GM21619 (cell line): Measurements from ENCODE around the gene CHRM2.

Experiments
- ATAC-seq: cut with Tn5 transposase; IDR thresholded peaks from one replicate; pipeline ENCODE4 v1.9.1; 2021; ENCODE audit not compliant: unreplicated experiment

The CHRM2 gene

DNA sequence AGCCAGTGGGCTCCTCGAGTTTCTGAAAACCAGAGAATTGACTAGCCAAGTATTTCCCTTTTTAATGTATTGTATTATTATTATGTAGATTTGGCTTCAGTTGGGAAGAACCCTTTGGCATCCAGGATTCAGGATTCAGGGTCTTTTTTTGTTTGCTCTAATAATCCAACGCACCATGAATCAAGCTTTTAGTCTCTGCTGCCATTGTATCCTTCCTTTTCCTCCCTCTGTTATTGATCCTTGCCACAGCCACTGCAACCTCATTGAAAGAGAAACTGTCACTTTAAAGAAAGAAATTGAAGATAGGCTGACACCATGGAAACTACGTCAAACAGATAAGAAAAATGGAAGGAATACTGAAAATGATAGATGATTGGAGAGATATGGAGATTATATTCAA, 150.0 kb downstream of the CHRM2 start:
- ATAC-seq = no peak

DNA sequence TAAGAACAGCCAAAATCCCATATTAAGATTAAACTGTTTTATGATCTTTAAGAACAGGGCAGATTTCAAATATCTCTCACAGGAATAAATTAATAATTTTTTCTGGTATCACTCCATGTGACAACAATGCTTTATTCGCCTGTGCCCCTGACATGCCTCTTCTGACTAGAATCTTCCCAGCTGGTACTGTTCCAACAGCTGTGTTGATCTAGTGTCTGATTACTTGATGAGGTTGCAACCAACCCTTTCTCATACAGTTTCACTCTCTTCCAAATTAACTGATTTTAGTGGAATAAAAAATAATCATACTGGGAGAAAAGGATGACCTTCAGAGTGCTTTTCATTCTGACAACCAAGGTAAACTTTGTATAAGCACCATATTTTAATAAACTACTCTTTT, 151.9 kb downstream of the CHRM2 start:
- ATAC-seq = no peak

DNA sequence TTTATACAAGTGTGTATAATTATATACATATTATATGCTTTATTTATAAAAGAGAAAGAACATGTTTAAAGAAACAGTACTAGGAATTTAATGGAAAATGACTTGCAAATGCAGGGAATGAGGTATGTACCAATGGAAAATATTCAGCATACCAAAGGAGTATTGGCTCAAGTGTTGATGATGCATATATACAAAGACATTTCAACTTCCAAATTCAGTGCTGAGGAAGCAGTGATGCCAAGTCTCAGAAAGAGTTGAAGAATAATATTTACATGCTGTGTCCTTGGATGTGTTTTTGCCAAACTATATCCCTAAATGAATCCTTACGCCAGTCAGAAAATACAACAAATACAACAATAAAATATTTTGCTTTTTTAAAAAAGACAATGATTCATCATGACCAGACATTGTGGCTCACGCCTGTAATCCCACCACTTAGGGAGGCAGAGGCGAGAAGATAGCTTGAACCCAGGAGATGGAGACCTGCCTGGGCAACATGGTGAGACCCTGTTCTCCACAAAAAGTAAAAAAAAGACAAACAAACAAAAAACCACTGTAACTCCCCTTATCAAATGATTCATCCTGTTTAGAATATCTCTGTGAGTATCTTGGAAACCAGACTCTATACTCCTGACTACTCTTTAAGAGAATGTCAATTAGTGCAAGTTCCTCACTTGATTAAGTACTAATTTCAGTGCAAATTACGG, 157.2 kb downstream of the CHRM2 start:
- no peak for ATAC-seq

DNA sequence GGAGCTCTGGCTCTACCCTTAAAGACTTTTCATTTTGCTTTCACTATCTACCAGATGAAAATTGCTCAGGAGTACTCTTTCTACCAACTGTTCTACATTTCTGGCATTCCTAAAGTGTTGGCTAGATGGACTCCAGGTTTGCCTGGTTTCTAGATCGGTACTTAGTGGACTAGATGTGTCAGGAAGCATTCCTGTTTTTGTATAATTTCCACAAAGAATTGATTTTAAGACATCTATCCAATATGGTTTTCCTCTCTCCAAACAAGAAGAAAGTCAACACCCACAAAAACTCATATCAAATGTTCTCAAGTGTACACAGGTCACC, 157.7 kb downstream of the CHRM2 start:
- no peak for ATAC-seq

DNA sequence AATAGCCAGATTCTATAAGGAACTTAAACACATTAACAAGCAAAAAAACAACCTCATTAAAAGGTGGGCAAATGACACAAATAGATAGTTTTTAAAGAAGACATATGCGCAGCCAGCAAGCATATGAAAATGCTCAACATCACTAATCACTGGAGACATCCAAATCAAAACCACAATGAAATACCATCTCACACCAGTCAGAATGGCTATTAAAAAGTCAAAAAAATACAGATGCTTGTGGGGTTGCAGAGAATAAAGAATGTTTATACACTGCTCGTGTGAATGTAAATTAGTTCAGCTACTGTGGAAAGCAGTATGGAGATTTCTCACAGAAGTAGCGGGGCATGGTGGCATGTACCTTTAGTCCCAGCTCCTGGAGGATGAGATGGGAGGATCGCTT, 164.0 kb downstream of the CHRM2 start:
- ATAC-seq = no peak

DNA sequence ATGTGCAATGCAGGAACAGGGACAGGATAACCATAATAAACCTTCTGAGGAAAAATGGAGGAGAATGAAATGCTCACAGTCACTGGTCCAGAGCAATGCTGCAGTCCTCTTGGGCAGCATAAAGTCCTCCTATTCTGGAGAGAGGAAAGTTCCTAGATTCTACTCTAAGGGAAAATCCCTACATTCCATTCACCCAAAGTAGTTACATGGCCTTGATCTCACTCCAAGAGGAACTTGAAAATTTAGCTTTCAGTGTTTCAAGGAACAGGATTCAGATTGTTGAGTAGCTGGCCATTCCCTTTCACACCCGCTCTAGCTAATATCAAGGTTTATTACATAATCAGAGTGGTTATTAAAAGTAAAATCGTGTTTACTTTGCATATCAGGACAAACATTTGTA, 168.3 kb downstream of the CHRM2 start:
- ATAC-seq = no peak

DNA sequence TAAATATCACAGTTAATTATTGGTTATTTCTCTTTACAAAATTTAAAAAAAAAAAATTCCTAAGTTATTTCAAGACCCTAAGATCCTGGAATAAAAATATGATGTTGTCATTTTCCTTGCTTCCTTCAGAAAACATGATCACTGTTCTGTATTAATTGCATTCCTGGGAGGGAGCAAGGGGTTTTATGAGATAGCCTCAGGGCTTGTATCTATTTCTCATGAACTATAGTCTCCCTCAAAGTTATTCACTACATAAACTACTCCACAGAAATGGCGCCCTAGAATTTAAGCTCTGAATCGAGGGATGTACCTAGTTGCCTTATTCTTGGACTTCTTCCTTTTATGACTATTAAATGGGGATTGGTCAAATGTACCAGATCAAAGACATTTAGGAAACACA, 170.3 kb downstream of the CHRM2 start:
- no peak for ATAC-seq

DNA sequence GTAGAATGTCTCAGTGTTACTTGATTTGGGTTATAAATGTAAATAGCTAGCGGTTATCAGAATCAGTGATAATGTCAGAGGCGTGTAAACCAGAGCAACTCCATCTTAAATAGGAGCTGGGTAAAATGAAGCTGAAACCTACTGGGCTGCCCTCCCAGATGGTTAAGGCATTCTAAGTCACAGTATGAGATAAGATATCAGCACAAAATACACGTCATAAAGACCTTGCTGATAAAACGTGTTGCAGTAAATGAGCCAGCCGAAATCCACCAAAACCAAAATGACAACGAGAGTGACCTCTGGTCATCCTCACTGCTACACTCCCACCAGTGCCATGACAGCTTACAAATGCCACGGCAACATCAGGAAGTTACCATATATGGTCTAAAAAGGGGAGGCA, 172.3 kb downstream of the CHRM2 start:
- ATAC-seq = no peak

DNA sequence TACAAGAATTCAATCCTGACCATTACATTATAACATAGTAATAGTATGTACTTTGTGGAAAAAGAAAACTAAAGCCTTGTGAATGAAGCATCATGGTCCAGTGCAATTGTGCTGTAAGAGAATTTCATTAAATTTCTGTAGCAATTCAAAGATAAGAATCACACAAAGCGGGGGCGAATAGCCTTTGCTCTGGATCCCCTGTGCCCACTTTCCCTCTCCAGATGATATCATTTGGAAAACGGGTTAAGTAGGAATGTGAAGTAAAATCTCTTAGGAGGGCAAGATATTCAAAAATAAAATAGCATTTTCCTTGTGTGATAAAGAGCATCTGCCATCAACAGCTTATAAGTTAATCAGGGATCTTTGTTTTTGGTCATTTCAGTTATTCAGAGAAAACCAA, 177.1 kb downstream of the CHRM2 start:
- no peak for ATAC-seq

DNA sequence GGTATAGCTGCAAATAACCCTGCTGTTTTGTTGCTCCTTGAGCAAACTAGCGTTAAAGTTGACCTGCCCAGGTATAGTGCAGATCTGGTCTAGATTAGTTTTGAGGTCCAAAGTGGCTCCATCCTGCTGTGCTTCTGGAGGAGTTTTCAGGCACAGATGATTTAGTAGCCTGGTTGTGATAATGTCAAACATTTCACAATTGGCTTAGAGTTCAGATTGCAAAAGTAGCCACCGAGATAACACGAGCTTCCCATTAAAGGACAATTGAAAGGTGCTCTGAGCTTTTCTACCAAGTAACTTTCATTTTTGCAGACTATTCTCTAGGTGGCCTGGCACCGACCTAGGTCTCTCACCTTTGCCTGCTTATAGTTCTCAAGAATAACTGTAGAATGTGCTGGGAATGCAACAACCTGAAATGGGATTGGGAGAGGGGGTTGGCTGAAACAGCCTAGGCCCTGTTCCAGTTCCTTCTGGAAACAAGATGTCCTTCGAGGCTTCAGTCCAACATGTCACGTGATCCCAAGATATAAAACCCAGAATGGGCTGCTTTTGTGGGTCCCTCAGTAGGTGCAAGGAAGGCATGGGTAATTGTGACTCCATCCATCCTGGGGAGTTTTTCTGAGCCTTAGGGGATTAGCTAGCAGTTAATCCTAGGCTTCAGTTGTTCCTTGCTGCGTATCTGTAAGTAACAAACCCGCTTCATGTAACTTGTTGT, 201.0 kb downstream of the CHRM2 start:
- no peak for ATAC-seq
